Stimulated activated CD4-positive, alpha-beta T cell treated with anti-CD3 and anti-CD28 coated beads, Interleukin-4, amount 100 ng/mL, for 24 hours (primary cell): Measurements from ENCODE around the gene PICALM.
"Not testable (repeated sequence)": the region's sequence is repeated elsewhere in the genome, so short reads cannot be mapped to it uniquely, and the experiment has no call there.

Source experiments
- DNase-seq: peaks from one replicate; pipeline ENCODE4 v3.0.0-alpha.2; 2020

PICALM gene

DNA sequence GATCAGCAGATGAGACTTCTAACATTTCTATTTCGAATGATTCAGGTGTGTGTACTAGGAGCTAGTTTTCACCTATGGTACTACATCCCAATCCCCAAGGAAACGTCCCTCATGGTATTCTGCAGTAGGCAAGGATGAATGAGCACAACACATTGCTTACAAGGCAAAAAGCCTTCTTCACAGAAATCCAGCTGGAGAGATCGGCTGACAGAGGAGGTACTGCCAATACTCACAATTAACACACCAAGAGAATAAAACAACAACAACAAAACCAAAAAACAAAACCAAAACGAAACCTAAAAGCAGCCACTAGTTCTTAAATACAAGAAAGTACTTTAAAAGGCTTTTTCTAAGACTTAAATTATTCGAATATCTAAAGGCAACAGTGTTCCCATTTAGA, 101.4 kb downstream of the PICALM start:
- DNase-seq: no peak

DNA sequence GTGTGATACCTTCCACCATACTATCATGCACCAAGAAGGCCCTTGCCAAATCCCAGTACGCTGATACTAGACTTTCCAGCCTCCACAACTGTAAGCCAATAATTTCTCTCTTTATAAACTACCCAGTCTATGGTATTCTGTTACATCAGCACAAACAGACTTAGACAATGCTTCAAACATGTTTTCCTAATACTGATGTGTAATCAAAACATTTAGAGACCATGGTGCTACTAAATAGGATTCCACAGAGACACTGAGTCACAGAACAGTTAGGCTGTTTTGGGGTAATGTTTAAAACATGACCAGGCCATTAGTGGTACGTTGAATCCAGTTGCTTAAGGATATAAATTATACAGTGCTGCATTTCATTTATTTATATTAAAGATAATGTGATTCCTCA, 103.7 kb downstream of the PICALM start:
- no peak for DNase-seq

DNA sequence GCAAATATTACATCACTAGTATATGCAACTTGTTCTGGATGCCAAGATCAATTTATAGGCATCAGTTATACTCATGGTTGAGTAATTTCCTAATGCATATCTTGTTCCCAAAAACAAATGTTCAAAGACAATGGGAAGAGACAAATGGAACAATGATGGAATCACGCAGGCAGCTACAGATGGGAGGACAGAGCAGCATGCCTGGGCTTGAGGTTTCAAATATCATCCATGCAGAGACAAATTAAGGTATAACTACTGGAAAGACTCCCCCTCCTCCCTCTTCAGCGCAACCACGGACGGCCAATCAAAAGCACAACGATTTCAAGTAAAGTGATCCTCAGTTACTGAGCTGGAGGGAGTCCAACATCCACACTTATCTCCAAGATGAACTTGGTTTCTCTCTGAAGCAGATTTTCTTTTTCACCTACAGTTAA, 106.9 kb downstream of the PICALM start:
- DNase-seq: no peak

DNA sequence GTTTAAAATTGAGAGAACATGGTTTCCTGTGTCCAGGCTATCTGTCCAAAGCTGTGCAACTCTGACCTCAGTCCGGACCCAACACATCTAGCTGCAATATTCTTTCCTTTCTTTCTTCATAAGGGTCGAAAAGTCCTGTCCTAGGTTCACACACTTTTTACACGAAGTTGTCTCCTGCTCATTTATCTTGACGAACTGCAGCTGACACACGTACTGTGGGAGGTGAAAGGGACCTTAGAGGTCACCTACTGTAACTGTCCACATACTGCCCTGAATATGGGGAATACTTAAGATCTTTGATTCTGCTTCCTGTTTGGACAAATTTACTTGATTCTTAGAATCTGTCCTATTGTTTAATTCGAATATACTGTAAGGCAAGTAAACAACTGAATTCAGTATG, 107.8 kb downstream of the PICALM start:
- DNase-seq: no peak

DNA sequence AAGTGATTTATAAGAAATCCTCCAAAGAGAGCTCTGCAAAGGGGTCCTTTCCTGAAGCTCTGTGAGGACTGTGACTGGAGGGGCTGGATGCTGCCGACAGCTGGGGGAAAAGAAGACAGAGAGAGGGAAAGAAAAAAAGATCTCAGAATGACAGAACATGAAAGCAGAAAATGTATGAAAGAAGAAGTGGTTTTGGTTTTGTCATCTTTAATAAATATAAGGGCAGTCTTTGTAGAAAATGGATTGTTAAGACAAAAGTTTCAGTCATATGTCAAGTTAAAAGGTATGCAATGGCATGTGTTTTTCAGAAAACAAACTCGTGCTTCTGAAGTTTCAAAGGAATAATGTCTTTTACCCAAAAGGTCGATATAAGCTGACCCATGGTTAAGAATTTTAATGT, 108.2 kb downstream of the PICALM start:
- DNase-seq: no peak

DNA sequence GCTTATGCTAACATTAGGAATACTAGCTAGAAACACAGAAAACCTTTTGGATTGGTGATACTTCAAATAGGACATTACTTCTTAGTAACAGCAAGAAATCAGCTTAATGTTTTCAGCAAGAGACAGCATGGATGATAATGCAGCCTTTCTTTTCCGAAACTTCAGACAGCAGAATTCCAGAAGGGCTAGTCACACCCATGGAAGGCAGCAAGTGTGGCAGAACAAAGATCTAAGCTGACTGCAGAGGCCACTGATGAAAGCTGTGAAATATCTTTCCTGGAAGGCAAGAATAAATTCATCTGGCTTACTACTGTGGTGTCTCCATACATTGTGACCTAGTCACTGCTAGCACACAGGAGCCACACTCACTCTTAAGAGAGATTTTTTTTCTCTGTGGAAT, 113.4 kb downstream of the PICALM start:
- no peak for DNase-seq

DNA sequence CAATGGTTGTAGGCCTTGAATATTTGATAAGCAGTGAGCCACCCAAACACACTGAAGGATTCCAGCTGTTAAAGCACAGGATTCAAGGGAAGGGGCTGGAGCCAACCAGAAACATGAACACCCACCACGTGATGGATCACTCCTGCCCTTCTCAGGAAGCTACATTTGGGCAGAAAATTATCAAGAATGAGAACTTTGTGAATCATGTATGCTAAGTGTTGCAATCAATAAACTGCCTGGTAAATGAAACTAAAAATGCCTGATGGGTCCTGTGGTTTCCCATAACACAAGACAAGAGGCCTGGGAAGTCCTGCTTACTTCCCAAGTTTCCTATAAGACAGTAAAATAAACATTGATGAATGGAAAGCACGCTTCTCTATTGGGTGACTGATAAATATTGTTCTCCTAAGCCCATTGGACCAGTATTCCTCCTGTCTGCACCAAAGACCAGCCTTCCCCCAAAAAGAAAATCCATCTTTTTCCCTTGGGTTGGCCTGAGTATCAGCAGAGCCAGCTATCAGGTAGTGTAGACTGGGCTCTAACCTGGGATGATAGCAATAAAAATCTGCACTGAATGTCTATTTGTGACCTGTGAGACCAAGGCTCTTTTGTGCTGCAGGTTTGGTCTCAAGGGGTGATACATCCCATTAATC, 115.3 kb downstream of the PICALM start:
- no peak for DNase-seq

DNA sequence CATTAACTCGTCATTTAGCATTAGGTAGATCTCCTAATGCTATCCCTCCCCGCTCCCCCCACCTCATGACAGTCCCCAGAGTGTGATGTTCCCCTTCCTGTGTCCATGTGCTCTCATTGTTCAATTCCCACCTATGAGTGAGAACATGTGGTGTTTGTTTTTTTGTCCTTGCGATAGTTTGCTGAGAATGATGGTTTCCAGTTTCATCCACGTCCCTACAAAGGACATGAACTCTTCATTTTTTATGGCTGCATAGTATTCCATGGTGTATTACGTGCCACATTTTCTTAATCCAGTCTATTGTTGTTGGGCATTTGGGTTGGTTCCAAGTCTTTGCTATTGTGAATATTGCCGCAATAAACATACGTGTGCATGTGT, 116.8 kb downstream of the PICALM start:
- not testable (repeated sequence) for DNase-seq

DNA sequence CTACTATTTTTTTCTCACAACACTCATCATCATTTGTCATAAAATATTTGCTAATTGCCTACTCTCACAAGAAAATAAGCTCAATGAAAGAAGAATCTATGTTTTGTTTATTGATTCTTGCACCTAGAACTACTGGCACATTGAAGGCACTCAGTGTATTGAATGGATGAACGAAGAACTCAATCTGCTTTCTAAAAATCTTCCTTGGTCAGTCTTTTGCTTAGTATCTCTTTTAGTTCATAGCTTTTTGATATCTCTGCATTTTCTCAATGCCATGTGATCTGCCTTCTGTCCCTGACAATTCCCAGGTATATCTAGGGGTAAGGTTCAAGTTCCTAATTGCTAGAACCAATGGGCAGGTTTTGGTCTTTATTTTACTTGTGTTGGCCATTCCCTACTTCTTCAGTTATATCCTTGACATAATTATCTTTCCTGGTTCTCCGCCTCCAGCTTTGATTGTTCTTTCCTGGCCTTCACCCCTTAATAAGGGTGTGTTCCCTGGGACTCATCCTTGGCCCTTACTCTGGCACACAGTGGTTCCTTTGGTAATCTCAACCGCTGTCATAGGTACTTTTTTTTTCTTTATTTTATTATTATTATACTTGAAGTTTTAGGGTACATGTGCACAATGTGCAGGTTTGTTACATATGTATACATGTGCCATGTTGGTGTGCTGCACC, 117.3 kb downstream of the PICALM start:
- no peak for DNase-seq

DNA sequence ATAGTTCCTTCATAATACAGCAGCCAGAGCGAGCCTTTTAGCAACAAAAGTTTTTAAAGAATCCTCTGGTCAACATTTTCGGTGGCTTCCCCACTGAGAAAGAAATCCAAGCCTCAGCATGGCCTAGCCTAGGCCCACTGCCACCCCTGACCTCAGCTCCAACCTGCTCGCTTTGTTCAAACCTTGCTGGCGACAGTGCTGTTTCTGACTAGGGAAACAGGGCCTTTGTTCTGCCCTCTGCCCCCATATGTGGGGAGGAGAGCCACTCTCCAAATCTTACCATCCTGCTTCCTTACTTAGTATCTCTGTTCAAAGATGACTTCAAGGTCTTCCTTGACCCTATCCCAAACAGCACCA, 117.9 kb downstream of the PICALM start:
- no peak for DNase-seq

DNA sequence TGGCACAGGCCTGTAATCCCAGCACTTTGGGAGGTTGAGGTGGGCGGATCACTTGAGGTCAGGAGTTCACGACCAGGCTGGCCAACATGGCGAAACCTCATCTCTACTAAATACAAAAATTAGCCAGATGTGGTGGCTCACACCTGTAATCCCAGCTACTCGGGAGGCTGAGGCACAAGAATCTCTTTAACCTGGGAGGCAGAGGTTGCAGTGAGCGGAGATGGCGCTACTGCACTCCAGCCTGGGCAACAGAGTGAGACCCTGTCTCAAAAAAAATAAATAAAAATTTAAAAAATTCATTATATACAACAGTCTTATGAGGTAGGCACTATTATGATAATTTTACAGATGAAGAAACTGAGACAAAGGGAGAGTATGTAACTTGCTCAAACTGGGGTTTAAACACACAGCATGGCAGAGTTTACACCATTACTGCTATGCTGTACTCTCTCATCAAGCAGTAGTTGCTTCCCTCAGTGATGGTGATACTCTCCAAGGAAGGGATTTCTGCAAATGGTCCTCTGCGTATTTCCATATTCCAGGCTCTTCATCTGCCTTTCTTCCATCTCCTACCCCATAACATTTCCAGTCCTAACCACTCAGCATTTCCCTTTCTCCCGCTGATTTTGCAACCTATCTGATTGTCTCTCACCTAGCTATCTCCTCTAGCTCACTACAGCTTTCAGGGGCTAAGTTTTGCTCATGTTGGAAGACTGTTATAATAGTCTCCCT, 118.4 kb downstream of the PICALM start:
- DNase-seq: no peak

DNA sequence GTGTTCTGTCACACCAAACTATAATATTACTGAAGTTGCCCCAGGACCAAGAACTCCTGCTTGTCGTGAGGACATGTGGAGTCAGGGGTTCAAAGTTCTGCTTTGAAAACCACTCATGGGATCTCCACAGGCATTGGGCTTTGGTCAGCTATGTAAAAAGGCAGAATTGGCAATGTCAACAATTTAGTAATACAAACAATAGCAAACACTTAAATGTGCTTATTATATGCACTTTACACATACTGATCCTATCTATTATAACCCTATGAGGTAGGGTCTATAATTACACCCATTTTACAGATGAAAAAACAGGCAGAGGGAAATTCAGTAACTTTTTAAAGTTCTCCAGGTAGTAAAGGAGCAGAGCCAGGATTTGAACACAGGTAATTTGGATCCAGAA, 119.1 kb downstream of the PICALM start:
- DNase-seq: no peak

DNA sequence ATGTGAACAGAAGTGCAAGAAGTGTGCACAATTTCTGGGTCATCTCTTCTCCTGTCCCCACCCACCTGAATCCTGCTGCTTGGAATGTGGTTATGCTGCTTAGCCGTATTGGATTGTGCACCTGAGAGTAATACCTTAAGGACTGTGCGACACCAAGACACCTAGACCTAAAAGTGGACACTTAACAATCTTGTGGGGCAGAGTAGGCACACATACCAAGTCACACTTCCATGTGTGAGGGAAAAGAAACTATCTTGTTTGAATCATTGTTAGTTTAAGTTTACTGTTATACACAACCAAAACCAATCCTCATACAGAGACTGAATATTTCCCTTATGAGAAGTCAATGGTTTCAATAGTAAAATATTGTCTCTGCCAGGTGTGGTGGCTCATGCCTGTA, 120.0 kb downstream of the PICALM start:
- no peak for DNase-seq

DNA sequence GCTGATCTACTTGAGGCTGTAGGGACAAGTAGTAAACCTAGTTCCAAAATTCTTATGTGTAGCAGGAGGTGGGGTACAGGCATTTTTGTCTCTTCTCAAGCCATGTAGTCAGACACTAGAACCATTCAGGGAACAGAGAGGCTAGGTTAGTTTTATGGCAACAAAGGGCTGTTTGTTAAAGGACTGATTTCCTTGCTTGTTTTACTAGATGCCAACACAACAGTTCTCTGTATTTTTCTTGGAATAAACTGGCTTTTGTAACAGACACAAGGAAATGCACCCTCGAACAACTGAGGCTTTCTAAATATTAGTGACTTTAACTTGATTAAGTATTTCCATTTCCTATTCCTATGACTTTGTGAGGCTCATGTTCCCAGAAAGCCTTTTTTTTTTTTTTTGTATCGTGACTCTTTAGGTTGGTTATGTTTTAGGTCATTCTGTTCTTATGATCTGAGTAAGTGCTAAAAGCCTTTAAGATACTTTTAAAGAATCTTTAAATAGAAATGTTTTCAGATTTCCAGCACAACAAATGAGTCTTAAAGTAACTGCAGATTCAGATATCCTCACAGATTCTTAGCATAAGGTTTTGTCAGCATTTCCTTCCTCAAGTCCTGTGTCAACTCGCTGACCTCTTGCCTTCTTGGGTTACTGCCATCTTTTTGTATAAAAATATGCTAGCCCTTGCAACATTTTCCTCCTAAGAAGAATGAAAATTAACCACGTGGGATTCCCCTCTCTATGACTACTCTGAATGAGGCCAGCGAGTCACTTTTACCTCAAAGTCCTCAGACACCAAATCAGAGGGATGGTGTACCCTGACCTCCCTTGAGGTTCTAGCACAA, 121.2 kb downstream of the PICALM start:
- peak; percentile 23 for DNase-seq

DNA sequence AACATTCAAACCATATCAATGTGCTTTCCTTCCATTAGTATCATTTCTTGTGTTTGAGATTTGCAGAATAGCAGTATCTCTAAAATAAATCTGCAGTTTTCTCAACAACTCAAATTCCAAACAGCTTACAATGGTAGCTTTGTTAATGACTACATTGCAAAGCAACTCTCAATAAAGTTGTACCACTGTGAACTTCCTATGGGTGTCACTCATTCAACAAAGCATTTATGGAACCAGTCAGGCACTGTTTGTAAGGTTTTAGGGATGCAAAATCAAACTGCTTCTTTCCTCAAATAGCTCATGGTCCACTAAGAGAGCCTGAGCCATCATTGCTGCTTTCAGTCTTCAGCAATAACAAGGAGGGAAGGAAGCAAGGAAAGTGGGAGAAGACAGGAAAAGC, 122.7 kb downstream of the PICALM start:
- no peak for DNase-seq

DNA sequence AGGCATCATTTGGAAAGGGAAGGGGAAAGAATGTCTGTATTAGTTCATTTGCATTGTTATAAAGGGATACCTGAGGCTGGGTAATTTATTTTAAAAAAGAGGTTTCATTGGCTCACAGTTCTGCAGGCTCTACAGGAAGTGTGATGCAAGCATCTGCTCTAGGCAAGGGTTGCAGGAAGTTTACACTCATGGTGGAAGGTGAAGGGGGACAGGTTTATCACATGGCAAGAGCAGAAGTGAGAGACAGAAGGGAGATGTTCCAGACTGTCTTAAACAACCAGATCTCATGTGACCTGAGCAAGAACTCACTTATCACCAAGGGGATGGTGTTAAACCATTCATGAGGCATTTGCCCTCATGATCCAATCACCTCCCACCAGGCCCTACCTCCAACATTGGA, 123.1 kb downstream of the PICALM start:
- DNase-seq: no peak

DNA sequence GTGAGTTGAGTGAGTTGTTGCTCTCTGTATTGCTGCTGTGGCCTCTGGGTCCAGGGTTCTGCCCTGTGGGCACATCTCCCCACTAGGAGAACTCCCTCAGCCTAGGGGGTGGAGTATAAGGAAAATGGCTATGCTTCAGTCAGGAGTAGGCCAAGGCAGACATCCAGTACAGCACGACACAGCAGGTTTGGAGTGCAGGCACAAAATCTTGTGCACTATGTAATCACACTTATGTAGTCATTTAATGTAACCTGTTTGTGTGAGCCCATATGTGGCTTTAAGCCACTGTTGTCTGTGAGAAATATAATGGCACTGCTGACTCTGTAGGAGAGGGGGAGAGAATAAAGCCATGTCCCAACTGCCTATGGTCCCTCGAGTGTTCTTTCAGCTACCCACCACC, 123.6 kb downstream of the PICALM start:
- no peak for DNase-seq

DNA sequence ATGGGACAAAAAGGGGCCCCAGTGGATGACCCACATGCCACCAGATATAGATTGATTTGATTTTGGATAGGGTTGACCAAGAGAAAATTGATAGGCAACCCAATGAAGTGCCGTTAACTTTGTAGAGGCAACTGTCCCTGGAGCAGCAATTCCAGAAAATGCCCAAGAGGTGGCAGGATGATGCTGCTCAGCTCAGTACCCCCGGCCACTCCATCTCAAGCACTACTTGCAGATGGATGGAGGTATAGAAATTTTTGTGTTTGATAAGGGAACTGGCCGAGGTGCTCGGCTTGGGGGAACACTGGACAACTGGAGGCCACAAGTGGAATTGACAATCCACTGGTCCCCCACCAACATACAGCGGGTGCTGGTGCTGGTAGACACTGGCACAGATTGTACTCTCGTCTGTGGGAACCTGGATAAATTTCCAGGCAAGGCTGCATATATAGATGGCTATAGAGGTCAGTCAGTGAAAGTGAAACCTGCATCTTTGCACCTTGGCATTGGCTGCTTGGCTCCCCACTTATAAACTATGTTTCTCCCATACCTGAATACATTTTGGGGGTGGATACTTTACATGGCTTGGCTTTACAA, 127.4 kb downstream of the PICALM start:
- DNase-seq: peak; percentile 37

DNA sequence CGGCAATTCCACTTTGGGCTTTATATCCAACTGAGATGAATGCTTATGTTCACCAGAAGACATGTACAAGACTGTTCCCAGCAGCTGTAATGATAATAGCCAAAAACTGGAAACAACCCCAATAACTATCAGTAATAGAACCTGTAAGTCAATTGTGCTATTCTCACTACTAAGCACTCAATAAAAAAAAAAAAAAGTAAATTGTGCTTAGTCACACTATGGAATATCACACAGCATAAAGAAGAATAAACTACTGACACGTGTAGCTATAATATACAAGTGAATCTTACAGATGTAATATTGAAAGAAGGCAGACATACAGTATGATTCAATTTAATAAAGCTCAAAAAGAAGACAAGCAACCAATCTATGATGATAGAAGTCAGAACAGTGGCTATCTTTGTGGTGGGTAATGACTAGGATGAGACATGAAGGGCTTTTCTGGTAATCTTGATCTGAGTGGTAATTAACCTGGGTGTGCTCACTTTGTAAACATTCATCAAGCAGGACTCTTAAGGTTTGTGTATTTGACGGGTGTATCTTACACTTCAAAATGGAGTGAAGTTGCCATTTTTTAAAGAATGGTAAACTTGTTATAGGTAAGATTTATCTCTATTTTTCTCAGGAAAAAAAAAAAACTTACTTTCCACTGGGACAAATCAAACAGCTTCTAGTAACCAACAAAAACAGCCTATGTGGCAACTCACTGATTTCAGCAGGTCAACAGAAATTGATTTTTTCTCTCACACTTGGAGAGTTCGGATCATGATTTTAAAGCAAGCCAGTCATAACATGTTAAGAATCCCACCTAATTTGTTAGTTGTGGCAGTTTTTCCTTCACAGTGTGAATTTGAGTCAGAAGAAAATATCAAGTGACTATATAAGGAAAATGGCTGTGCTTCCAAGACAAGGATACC, 129.5 kb downstream of the PICALM start:
- DNase-seq: no peak

DNA sequence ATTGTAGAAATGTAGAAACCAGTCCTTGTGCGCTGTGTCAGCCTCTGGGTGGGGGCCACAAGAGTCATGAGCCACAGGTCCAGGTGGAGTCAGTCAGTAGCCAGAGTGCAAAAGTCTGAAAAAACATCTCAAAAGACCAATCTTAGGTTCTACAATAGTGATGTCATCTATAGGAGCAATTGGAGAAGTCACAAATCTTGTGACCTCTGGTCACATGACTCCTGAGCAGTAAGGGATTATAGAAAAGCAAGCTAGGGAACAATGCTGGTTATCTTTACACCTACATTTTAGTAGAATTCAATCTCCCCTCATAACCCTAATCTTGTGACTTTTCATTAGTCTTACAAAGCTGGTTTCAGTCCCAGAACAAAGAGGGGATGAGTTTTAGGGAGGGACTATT, 131.0 kb downstream of the PICALM start:
- DNase-seq: no peak

DNA sequence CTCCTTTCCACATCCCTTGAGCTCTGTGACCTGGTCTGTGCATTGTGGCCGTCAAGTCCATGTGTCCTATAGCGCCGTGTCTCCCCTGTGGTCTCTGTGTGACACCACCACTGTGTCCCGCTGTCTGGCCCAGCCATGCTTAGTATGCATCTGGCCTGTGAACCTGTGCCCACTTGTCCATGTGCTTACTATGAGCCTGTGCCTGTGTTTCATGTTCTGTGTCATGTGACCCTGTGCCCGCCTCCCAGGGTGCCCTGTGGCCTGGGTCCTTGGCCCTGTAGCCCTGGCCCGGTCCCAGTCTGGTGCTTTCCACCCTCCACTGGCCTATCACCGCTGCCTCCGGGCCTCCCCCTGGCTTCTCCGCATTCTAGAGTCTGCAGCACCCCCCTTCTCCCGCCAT, 133.1 kb downstream of the PICALM start:
- DNase-seq: no peak

DNA sequence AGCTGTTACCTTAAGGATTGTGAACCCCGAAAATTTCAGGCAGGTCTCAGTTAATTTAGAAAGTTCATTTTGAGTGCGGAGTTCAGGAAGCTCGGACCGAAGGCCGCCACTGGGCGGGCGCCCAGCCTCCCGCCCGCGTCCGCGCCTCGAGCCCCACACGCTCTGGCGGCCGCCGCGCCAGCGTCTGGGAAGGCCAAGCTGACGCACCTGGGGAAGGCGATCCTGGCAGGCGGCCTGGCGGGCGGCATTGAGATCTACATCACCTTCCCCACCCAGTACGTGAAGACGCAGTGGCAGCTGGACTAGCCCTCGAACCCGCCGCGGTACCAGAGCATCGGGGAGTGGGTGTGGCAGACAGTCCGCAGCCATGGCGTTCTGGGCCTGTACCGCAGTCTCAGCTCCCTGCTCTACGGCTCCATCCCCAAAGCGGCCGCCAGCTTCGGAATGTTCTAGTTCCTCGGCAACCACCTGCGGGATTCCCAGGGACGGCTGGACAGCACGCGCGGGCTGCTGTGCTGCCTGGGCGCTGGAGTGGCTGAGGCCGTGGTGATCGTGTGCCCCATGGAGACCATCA, 134.2 kb downstream of the PICALM start:
- no peak for DNase-seq
